Measurements from ENCODE around the gene TMEM50A.
A peak's percentile ranks its signal among the peaks of the same experiment; 100 is the strongest.
"Not testable (repeated sequence)": the region's sequence is repeated elsewhere in the genome, so short reads cannot be mapped to it uniquely, and the experiment has no call there.

Gene TMEM50A

DNA sequence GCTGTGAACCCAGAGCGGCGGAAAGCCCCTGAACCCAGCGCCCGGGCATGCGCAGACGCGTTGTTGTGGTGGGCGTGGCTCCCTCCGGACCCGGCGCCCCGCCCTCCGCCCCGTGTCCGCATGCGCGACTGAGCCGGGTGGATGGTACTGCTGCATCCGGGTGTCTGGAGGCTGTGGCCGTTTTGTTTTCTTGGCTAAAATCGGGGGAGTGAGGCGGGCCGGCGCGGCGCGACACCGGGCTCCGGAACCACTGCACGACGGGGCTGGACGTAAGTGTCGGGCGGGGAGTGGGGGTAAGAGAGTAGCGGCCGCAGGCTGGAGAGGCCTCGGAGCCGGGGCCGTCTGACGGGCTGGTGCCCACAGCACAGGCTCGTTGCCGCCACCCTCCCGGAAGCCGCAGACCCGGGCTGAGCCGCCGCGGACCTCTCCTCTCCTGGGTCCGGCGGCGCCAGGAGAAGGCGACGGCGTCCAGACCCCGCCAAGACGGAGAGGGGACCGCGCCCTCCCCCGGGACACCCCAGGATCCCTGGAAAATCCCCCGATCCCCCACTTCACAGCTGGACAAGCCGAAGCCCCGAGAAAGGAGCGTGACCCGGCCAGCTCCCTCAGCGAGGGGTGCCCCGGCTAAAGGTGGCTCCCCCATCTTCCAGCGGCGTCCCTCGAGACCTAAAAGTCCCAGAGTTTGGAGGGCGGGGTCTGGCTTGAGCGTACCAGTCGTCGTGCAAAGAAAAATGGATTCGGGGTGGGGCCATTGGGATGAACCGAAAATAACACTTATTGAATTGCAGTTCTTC is at the start of gene TMEM50A:
Gene TMEM50A, plus strand, starts transcription at position 147 of the 794 bp plus-strand sequence. CDS start 2,153 bp downstream, outside the sequence.
- peak; percentile 83 for DNase-seq (ENCODE audit: low spot score)

DNA sequence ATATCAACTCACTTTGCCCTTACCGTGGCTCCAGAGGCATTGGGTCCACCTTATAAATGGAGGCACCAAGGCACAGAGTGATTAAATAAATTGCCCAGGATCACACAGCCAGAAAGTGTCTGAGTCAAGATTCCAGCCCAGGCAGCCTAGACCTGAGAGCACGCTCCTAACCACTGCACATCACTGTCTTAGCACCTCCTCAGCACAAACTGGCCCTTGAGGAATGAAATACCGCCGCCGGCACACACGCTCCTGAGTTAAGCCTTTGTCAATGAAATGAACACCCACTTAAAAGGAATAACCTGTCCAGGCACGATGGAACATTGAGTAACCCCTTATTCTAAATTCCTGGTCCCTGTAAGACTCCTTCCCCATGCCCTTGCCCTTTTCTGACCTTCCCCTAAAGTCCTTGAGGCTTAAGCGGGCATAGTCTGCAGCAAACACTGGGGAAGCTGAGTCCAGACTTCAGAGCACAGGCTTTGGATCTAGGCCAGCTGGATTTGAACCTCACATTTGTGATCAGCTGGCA is 49.5 kb upstream of the TMEM50A start:
- DNase-seq (ENCODE audit: low spot score), result not testable (repeated sequence)

DNA sequence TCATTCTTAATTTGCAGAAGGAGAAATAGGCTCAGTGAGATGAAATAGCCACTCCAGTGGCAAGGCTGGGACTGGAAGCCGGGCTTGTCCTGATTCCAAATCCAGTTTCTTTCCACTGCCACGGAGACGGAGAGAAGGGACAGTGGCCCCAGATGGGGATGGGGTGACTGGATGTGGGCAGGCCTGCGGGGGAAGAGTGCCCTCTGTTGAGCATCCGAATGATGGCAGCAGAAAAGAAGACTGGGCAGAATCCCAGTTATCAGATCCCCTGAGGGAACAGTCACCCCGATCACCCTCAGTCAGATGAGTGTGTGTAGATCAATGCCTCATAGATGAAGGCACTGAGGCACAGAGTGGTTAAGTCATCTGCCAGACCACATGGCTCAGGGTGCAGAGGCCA is 48.1 kb upstream of the TMEM50A start:
- DNase-seq (ENCODE audit: low spot score), result not testable (repeated sequence)

DNA sequence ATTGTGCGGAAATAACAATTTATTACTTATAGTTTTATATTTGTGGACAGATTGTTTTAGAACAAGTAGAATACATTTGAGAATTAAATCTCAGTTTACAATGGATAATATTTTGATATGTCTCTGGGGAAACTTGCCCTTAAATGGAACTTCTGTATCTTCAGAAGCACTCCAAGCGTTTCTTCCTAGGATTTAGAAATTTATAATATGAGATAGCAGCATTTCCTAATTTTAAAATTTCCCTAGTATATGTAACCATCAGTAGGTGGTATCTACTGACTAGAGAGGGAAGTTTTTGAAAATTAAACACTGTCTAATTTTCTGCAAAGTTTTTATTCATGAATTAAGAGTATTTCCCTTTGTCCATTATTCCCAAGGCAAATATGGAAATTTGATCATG is 44.7 kb upstream of the TMEM50A start:
- not testable (repeated sequence) for DNase-seq (ENCODE audit: low spot score)

DNA sequence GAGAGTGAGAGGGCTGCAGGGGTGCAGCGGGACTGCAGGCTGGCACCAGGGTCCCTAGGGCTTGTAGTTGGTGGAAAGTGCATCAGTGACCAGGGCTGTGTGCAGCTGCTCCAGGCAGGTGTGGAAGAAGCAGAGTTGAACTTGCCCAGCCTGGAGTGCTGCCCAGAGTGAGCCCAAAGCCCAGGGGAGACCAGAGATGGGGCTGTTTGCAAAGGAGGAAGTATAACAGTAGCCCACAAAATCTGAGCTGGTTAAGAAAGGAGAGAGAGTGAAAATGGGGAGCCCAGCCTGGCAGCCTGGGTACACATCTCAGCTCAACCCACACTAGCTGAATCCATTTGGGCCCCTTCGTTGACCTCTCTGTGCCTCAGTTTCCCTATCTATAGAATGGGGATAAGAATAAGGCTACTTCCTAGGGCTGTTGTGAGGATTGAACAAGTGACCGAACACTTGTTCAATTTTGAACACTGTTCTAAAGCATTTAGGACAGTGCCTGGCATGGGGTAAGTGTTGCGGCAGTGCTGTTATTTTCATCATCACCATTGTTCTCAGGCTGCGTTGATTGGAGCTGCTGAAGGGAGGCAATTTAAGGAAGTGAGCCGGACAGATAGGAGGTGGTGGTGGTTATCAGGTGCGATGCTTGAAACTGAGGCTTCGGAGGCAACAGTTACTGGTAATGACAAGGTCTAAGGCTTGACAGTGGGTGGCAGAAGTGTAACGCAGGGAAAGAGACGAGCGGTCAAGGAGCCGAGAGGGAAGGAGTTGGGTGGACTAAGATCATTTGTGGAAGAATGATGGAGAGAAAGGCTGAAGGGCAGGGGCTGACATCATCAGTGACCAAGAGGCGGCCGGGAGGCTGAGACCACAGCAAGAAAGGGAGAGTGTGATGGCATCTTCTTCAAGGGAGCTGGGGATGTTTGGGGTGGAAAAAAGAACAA is 43.0 kb upstream of the TMEM50A start:
- DNase-seq (ENCODE audit: low spot score), result not testable (repeated sequence)

DNA sequence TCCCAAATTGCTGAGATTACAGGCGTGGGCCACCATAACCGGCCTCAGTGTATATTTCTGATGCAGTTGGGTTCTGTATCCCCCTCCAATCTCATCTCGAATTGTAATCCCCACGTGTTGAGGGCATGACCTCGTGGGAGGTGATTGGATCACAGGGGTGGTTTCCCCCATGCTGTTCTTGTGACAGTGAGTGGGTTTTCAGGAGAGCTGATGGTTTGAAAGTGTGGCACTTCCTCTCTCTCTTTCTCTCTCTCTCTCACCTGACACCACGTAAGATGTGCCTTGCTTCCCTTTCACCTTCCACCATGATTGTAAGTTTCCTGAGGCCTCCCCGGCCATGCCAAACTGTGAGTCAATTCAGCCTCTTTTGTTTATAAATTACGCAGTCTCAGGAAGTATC is 41.6 kb upstream of the TMEM50A start:
- not testable (repeated sequence) for DNase-seq (ENCODE audit: low spot score)

DNA sequence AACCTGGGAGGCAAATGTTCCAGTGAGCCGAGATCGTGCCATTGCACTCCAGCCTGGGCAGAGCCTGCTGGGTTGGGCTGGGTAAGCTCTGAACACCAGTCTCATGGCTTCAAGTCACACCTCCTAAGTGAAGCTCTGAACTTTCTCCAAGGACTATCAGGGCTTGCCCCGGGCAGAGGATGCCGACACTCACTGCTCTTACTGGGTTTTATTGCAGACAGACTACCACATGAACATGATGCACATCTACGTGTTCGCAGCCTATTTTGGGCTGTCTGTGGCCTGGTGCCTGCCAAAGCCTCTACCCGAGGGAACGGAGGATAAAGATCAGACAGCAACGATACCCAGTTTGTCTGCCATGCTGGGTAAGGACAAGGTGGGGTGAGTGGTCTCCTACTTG is 37.4 kb upstream of the TMEM50A start:
- DNase-seq (ENCODE audit: low spot score), result not testable (repeated sequence)

DNA sequence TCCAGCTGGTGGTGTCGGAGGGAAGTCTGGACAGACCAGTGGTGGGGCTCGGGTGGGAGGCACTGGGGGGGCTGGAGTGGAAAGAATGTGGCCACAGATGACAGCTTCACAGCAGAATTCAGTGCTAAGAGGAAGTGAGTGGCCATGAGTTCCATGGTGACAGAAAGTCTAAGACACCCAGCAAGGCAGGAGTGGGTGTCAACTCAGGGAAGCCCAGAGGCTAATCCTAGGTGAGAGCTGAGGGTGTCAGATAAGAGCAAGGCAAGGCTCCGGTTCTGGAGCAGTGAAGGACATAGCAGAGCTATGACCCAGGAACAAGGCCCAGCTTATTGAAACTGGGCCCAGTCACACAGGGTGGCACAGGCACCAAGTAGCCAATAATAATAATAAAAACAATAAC is 35.8 kb upstream of the TMEM50A start:
- not testable (repeated sequence) for DNase-seq (ENCODE audit: low spot score)

DNA sequence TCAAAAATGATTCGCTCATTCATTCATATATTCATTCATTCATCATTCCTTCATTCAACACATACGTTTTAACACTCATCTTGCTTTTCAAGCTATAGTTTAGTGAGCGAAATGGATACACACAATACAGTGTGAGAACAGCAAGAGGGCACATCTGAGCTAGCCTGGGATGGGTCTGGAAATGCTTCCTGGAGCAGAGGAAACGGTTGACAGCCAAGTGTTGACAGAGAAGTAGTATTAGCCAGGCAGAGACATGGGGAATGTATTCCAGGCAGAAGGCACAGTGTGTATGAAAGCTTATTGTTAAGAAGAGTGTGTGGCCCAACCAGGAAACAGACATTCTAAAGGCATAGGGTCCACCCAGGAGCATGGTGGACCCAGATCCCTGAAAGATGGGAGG is 33.2 kb upstream of the TMEM50A start:
- not testable (repeated sequence) for DNase-seq (ENCODE audit: low spot score)

DNA sequence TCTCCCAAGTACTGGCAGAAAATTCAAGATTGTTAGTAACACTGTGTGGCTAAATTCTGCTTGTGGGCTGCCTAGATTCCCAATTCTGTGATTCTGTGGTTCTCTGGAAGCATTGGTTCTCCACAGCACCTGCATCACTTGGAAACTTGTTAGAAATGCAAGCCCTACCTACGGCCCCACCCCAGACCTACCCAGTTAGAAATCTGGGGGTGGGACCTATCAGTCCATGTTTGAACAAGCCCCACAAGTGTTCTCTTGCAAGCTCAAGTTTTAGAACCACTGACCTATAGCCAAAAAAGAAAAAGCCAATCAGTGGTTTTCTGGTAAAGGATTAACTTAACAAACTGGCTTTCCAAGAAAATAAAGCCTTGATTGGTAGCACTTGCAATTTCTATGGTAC is 30.0 kb upstream of the TMEM50A start:
- DNase-seq (ENCODE audit: low spot score), result not testable (repeated sequence)

DNA sequence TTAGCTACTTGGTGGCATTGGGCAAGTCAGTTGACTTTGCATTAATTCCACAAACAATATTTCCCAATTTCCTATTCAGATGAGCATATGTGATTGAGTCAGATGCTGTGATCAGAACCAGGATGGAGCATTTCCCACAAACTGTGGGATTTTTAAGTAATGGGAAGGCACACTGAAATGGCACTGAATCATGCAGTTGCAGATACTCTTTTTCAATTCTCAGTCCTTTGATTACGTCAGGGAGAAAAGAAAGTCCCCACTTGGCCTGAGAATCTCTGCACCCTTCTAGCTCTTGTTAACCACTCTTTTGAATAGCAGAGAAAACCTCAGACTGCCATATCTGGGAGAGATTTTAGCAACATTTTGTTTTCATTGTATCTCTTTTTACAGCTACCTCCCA is 29.0 kb upstream of the TMEM50A start:
- DNase-seq (ENCODE audit: low spot score), result not testable (repeated sequence)

DNA sequence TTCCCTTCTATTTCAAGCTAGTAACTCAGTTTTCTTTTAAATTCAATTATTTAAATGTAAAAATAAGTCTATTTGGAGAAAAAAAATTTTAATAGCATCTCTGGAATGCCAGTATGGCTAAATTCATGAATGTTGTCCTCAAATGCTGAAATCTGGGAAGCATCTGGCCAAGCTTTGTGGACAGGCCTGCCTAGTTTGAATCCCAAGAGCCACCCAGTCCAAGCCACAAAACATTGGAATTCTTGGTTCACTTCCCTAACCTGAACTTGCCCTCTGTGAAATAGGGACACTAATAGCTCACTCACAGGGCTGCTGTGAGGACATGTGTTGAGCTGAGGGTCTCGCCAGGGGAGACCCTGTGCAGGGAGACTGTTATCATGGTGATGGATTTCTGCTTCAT is 28.6 kb upstream of the TMEM50A start:
- not testable (repeated sequence) for DNase-seq (ENCODE audit: low spot score)

DNA sequence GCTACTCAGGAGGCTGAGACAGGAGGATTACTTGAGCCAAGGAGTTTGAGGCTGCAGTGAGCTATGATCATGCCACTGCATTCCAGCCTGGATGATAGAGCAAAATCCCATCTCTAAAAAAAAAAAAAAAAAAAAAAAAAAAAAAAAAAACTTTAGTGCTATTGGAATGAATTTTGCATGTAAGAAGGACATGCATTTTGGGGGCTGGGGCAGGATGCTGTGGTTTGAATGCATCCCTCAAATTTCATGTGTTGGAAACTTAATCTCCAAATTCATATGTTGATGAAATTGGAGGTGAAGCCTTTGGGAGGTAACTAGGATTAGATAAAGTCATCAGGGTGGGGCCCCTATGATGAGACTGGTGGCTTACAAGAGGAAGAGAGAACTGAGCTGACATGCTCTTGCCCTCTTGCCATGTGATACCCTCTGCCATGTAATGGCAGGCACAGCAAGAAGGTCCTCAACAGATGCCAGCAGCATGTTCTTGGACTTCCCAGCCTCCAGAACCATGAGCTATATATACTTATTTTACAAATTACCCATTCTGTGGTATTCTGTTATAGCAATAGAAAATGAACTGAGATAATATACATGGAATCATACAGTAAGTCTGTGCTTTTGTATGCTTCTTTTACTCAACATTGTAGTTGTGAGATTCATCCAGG is 25.2 kb upstream of the TMEM50A start:
- not testable (repeated sequence) for DNase-seq (ENCODE audit: low spot score)

DNA sequence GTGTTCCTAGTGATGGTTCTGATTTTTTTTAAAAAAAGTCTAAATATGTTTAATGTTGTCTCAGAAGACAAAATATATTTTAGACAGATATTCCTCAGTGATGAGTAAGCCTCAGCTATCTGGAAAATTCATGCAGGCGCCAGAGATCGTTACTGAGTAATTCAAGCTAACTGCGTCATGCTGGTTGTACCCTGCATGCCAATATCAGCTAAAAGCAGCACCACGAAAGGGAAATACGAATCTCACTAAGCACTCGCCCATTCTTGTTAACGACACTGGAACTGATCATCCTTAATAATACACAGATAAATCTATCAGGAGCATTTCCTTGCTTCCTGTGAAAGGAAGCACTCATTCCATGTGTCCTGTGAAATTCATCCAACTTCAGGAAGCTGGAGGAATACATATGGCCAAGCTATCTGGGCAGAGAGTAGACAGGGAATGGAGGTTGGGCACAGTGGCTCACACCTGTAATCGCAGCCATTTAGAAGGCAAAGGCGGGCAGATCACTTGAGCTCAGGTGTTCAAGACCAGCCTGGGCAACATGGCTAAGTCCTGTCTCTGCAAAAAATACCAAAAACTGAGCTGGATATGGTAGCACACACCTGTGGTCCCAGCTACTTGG is 17.7 kb upstream of the TMEM50A start:
- not testable (repeated sequence) for DNase-seq (ENCODE audit: low spot score)

DNA sequence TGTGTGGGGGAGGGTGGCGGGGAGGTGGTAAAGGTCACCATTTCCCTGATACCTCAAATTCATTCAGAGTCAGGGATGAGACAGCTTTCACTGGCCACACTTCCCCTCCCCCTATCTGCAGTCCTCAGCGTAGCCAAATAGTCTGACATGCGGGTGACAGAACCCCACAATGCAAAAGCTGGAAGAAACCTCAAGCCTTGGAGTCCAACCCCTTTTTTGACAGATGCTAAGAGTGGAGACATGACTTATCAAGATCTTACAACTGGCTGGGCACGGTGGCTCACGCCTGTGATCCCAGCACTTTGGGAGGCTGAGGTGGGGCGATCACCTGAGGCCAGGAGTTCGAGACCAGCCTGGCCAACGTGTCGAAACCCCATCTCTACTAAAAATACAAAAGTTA is 16.0 kb upstream of the TMEM50A start:
- DNase-seq (ENCODE audit: low spot score), result not testable (repeated sequence)

DNA sequence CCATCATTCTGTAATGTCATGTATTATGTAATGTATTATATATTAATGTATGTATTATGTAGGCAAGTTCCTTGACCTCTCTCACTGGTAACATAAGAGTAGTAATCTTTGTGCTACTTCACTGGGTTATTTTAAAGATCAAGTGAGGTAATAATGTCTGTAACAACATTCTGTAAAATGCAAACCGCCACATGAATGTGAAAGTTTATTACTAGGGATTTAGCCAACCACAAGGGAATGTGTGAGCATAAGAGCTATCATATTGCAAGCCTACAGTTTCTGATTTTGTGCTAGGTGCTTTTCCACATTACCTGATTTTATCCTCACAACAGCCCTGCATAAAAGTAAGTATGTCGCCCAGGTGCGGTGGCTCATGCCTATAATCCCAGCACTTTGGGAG is 13.7 kb upstream of the TMEM50A start:
- DNase-seq (ENCODE audit: low spot score), result not testable (repeated sequence)

DNA sequence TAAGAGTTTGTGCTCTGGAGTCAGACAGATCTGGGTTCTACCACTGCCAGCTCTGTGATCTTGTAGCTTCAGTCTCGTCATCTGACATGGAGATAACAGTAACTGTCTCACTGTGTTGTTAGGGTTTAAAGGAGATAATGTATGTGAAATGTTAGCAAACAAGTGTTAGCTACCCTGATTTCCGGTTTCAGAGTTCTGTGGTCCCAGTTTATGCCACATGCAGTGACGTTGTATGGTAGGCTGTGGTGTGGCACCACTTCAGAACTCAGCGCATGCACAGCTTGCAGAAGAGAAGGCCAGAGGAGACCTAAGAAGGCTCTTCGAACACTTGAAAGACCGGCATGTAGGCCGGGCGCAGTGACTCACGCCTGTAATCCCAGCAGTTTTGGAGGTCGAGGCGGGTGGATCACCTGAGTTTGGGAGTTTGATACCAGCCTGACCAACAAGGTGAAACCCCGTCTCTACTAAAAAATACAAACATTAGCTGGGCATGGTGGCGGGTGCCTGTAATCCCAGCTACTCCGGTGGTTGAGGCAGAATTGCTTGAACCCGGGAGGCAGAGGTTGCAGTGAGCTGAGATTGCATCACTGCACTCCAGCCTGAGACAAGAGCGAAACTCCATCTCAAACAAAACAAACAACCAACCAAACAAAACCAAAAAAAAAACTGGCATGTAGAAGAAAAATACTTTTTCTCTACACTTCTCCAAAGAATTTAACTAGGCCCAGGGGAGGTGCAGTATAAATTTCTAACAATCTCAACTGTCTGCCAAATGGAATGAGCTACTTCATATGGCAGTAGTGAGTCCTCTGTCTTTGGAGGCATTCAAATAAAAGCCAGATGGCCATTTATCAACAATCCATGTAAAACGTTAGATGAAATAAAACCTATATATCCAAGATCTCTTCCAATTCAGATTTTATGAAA is 10.0 kb upstream of the TMEM50A start:
- not testable (repeated sequence) for DNase-seq (ENCODE audit: low spot score)

DNA sequence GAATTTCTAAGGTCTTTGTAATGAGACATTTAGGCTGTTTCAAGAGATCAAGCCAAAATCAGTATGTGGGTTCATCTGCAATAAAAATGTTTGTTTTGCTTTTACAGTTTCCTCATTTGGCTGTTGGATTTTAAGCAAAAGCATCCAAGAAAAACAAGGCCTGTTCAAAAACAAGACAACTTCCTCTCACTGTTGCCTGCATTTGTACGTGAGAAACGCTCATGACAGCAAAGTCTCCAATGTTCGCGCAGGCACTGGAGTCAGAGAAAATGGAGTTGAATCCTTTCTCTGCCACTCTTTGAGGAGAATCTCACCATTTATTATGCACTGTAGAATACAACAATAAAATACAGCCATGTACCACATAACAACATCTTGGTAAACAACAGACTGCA is 9.3 kb upstream of the TMEM50A start:
- DNase-seq (ENCODE audit: low spot score), result not testable (repeated sequence)

DNA sequence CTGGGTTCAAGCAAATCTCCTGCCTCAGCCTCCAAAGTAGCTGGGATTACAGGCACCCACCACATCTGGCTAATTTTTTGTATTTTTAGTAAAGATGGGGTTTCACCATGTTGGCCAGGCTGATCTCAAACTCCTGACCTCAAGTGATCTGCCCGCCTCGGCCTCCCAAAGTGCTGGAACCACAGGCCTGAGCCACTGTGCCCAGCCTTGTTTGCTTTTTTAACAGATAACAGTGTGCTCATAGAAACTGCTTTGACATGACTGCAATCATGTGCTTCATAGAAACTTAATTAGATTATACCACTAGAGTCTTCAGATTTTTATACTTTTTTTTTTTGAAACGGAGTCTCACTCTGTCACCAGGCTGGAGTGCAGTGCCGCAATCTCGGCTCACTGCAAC is 8.8 kb upstream of the TMEM50A start:
- DNase-seq (ENCODE audit: low spot score), result not testable (repeated sequence)

DNA sequence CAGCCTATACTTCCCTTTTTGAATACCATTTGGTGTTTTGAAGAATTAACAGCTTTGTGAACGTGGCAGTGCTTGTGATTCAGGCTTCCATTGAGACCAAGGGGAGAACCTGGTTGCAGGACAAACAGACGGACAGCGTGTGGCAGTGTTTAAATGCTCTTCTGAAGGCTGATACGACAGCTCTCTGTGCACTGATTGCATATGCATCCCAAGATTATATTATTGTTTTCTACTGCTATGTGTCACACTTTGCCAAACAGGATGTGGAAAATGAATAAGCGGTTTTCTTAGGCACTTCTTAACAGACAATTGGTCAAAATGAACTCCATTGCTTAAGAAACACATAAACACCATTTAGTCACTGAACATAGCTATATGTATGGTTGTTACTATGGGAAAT is 8.2 kb upstream of the TMEM50A start:
- not testable (repeated sequence) for DNase-seq (ENCODE audit: low spot score)
